Stimulated activated CD4-positive, alpha-beta T cell treated with anti-CD3 and anti-CD28 coated beads, Interleukin-1b, Interleukin-23, amount 100 ng/mL, for 1 hour (primary cell): ENCODE data around the gene PARM1.

Experiments used
- DNase-seq, 2 donors: peaks; one replicate each; pipeline ENCODE4 v3.0.0-alpha.2; 2020; ENCODE audit warnings: low read depth in 2 of 2

The PARM1 gene

GRCh38 chr4:75030649-75031235 lies 97.8 kb downstream of the PARM1 start:
- DNase-seq: no peak

GRCh38 chr4:75031775-75032174 lies 98.9 kb downstream of the PARM1 start:
- DNase-seq: no peak

- DNase-seq: no peak
These were observed 101.6 kb downstream of the PARM1 start for GRCh38 chr4:75034523-75034922.

GRCh38 chr4:75035321-75035720 lies 102.4 kb downstream of the PARM1 start:
- no peak for DNase-seq

- no peak for DNase-seq
These were observed 103.3 kb downstream of the PARM1 start for GRCh38 chr4:75036046-75036830.

GRCh38 chr4:75037252-75037651 lies 104.3 kb downstream of the PARM1 start:
- DNase-seq: no peak

- no peak for DNase-seq
These were observed 105.5 kb downstream of the PARM1 start for GRCh38 chr4:75038376-75038775.

- DNase-seq: no peak
These were observed 107.8 kb downstream of the PARM1 start for GRCh38 chr4:75040703-75041102.

GRCh38 chr4:75042601-75043208 lies 109.8 kb downstream of the PARM1 start:
- no peak for DNase-seq

- DNase-seq: no peak
These were observed 113.3 kb downstream of the PARM1 start for GRCh38 chr4:75046226-75046625.

- no peak for DNase-seq
These were observed 113.7 kb downstream of the PARM1 start for GRCh38 chr4:75046641-75047040.

- DNase-seq: no peak
These were observed 115.4 kb downstream of the PARM1 start for GRCh38 chr4:75048208-75048879.

GRCh38 chr4:75051431-75051830 lies 118.5 kb downstream of the PARM1 start:
- no peak for DNase-seq

- DNase-seq: no peak
These were observed 120.4 kb downstream of the PARM1 start for GRCh38 chr4:75053352-75053751.

GRCh38 chr4:75054078-75054477 lies 121.2 kb downstream of the PARM1 start:
- no peak for DNase-seq

GRCh38 chr4:75056277-75056676 lies 123.4 kb downstream of the PARM1 start:
- no peak for DNase-seq

GRCh38 chr4:75057369-75057768 lies 124.5 kb downstream of the PARM1 start:
- no peak for DNase-seq

- DNase-seq: no peak
These were observed 125.6 kb downstream of the PARM1 start for GRCh38 chr4:75058486-75058885.

GRCh38 chr4:75063433-75063832 lies 130.5 kb downstream of the PARM1 start:
- no peak for DNase-seq

GRCh38 chr4:75065909-75066308 lies 133.0 kb downstream of the PARM1 start:
- no peak for DNase-seq

- no peak for DNase-seq
These were observed 136.7 kb downstream of the PARM1 start for GRCh38 chr4:75069493-75070074.

GRCh38 chr4:75071317-75071716 lies 138.4 kb downstream of the PARM1 start:
- DNase-seq: no peak
